Effector CD4-positive, alpha-beta T cell (primary cell): ENCODE results near the gene PRR19.

Experiments used
- DNase-seq: peaks from one replicate; pipeline ENCODE4 v3.0.0-alpha.2; 2020

Gene PRR19

GRCh38 chr19:42303101-42303464, 1.2 kb downstream of the PRR19 start:
- no peak for DNase-seq

- DNase-seq: no peak
Measured at GRCh38 chr19:42303876-42304275, 1.9 kb downstream of the PRR19 start.

GRCh38 chr19:42306646-42307045, 4.7 kb downstream of the PRR19 start:
- DNase-seq: no peak

GRCh38 chr19:42309686-42310085, 7.8 kb downstream of the PRR19 start:
- DNase-seq: no peak

- DNase-seq: no peak
Measured at GRCh38 chr19:42311657-42312056, 9.7 kb downstream of the PRR19 start.

- no peak for DNase-seq
Measured at GRCh38 chr19:42312370-42312769, 10.4 kb downstream of the PRR19 start.

- DNase-seq: no peak
Measured at GRCh38 chr19:42313096-42313839, 11.3 kb downstream of the PRR19 start, which contains the start of gene TMEM145. Gene TMEM145 (plus strand): TSS chr19:42313309. CDS start chr19:42313377, 68 bp downstream.

GRCh38 chr19:42313840-42314755, 12.2 kb downstream of the PRR19 start:
- no peak for DNase-seq

GRCh38 chr19:42315024-42315423, 13.1 kb downstream of the PRR19 start:
- DNase-seq: no peak

GRCh38 chr19:42316223-42317211, 14.6 kb downstream of the PRR19 start:
- no peak for DNase-seq

- no peak for DNase-seq
Measured at GRCh38 chr19:42317535-42317934, 15.6 kb downstream of the PRR19 start.

GRCh38 chr19:42322305-42322704, 20.4 kb downstream of the PRR19 start:
- DNase-seq: no peak

GRCh38 chr19:42323473-42323851, 21.5 kb downstream of the PRR19 start:
- DNase-seq: no peak

- DNase-seq: no peak
Measured at GRCh38 chr19:42323852-42324654, 22.1 kb downstream of the PRR19 start.

- no peak for DNase-seq
Measured at GRCh38 chr19:42324655-42325307, 22.8 kb downstream of the PRR19 start.

GRCh38 chr19:42325308-42325895, 23.5 kb downstream of the PRR19 start, which contains the start of gene MEGF8:
Gene MEGF8 (plus strand): TSS chr19:42325635. CDS start chr19:42326244, 609 bp downstream.
- DNase-seq: peak; percentile 96

GRCh38 chr19:42325896-42326771, 24.2 kb downstream of the PRR19 start:
- DNase-seq: peak; percentile 17

- no peak for DNase-seq
Measured at GRCh38 chr19:42326969-42327368, 25.0 kb downstream of the PRR19 start.

GRCh38 chr19:42327381-42327780, 25.4 kb downstream of the PRR19 start:
- no peak for DNase-seq

- DNase-seq: no peak
Measured at GRCh38 chr19:42328106-42328505, 26.2 kb downstream of the PRR19 start.
